Neural cell (in vitro differentiated cells): ENCODE results near the gene SNRPA1. TPM values are rescaled to one million over a fixed set of nuclear protein-coding genes. Genes with fewer than 3 reads are reported as not detected.

Source experiments
- H2AFZ ChIP-seq: fragments of 200-600, 300-800 bp; sonication (generic), shearing (Covaris generic); 2 replicates; pipeline ENCODE4 v1.6.0; 2014; ENCODE audit warnings: low read depth, mild to moderate bottlenecking, antibody characterized with exemption, low read length, moderate library complexity
- H3F3A ChIP-seq: fragments of 200-600 bp; shearing (Covaris generic); 2 replicates; pipeline ENCODE4 v1.6.1; 2016; ENCODE audit warnings: mild to moderate bottlenecking, moderate library complexity, mixed read lengths, antibody characterized with exemption, low read length; ENCODE audit not compliant: insufficient read depth, poor library complexity, severe bottlenecking
- H3K27ac ChIP-seq: fragments of 200-600, 300-800 bp; sonication (generic), shearing (Covaris generic); 2 replicates; pipeline ENCODE4 v1.5.1; 2014; ENCODE audit warnings: mild to moderate bottlenecking, low read length, moderate library complexity
- H3K27me3 ChIP-seq: fragments of 300-800, 200-600 bp; sonication (generic), shearing (Covaris generic); 2 replicates; pipeline ENCODE4 v1.6.0; 2014; ENCODE audit warnings: mild to moderate bottlenecking, low read depth, low read length, moderate library complexity; ENCODE audit not compliant: insufficient read depth
- H3K36me3 ChIP-seq: fragments of 300-800, 200-600 bp; sonication (generic), shearing (Covaris generic); 2 replicates; pipeline ENCODE4 v1.5.1; 2014; ENCODE audit warnings: mild to moderate bottlenecking, antibody characterized with exemption, low read length, moderate library complexity; ENCODE audit not compliant: insufficient read depth
- H3K4me2 ChIP-seq: fragments of 300-800, 200-600 bp; sonication (generic), shearing (Covaris generic); 2 replicates; pipeline ENCODE4 v1.6.0; 2014; ENCODE audit warnings: mild to moderate bottlenecking, low read length
- H3K4me3 ChIP-seq: fragments of 300-800, 200-600 bp; sonication (generic), shearing (Covaris generic); 2 replicates; pipeline ENCODE4 v1.5.1; 2014; ENCODE audit warnings: mild to moderate bottlenecking, low read length, moderate library complexity
- H3K79me2 ChIP-seq: fragments of 200-600 bp; shearing (Covaris generic); replicated peaks from 2 replicates; pipeline ENCODE4 v1.6.0; 2014; ENCODE audit warnings: mild to moderate bottlenecking, low read length, moderate library complexity; ENCODE audit not compliant: insufficient read depth
- H3K9ac ChIP-seq: fragments of 300-800, 200-600 bp; sonication (generic), shearing (Covaris generic); 2 replicates; pipeline ENCODE4 v1.6.1; 2016; ENCODE audit warnings: mild to moderate bottlenecking, low read length, mixed read lengths
- H3K9me2 ChIP-seq: fragments of 200-600 bp; shearing (Covaris generic); 2 replicates; pipeline ENCODE4 v1.6.1; 2016; ENCODE audit warnings: mild to moderate bottlenecking, low read length, mixed read lengths; ENCODE audit not compliant: insufficient read depth
- H3K9me3 ChIP-seq: fragments of 200-600, 300-800 bp; sonication (generic), shearing (Covaris generic); 2 replicates; pipeline ENCODE4 v1.6.1; 2016; ENCODE audit warnings: mild to moderate bottlenecking, mixed run types, low read length, moderate library complexity, mixed read lengths
- H4K20me1 ChIP-seq: fragments of 200-600 bp; shearing (Covaris generic); 2 replicates; pipeline ENCODE4 v1.6.1; 2016; ENCODE audit warnings: mild to moderate bottlenecking, mixed run types; ENCODE audit not compliant: insufficient read depth
- EP300 ChIP-seq: fragments of 450-650 bp; conservative IDR thresholded peaks from 2 replicates; pipeline ENCODE4 v1.6.1; 2014; ENCODE audit warnings: antibody characterized with exemption, mild to moderate bottlenecking, moderate library complexity; ENCODE audit not compliant: poor library complexity, severe bottlenecking
- EZH2 ChIP-seq: fragments of 200-600, 300-800 bp; shearing (Covaris generic), sonication (generic); IDR thresholded peaks from 2 replicates; pipeline ENCODE4 v1.6.1; 2014; ENCODE audit warnings: antibody characterized with exemption, low read length, borderline replicate concordance, mild to moderate bottlenecking; ENCODE audit not compliant: insufficient read depth, poor library complexity, severe bottlenecking
- MXI1 ChIP-seq: fragments of 450-650 bp; conservative IDR thresholded peaks from 2 replicates; pipeline ENCODE4 v1.6.1; 2014; ENCODE audit warnings: antibody characterized with exemption, mild to moderate bottlenecking; ENCODE audit not compliant: poor library complexity, severe bottlenecking
- POLR2AphosphoS5 ChIP-seq: IDR thresholded peaks from 2 replicates; pipeline ENCODE4 v1.6.1; 2012
- RAD21 ChIP-seq: fragments of 450-650 bp; conservative IDR thresholded peaks from 2 replicates; pipeline ENCODE4 v1.6.1; 2014; ENCODE audit warnings: antibody characterized with exemption, mild to moderate bottlenecking, moderate library complexity
- SMC3 ChIP-seq: fragments of 450-650 bp; conservative IDR thresholded peaks from 2 replicates; pipeline ENCODE4 v1.6.1; 2014; ENCODE audit warnings: antibody characterized with exemption, mild to moderate bottlenecking, moderate library complexity; ENCODE audit not compliant: poor library complexity
- TAF1 ChIP-seq: IDR thresholded peaks from 2 replicates; pipeline ENCODE4 v1.6.1; 2012; ENCODE audit warnings: low read depth
- polyA plus RNA-seq: library from polyadenylated mRNA; depleted of rRNA; stranded (reverse); fragments of >200 nt; gene quantifications from 2 replicates; pipeline ENCODE4 v1.2.3, GENCODE V29; 2014
- TF ChIP-seq, protein P1 (sequence below): fragments of 450-650 bp; IDR thresholded peaks from 2 replicates; pipeline ENCODE4 v1.5.1; 2014; ENCODE audit warnings: antibody characterized with exemption, mild to moderate bottlenecking, moderate library complexity; ENCODE audit not compliant: poor library complexity, severe bottlenecking
- TF ChIP-seq, protein P2 (sequence below): IDR thresholded peaks from 2 replicates; pipeline ENCODE4 v1.6.1; 2012; ENCODE audit warnings: borderline replicate concordance

SNRPA1 gene
- polyA plus RNA-seq, 1 donor from 2014 or later: 53.6 TPM

DNA sequence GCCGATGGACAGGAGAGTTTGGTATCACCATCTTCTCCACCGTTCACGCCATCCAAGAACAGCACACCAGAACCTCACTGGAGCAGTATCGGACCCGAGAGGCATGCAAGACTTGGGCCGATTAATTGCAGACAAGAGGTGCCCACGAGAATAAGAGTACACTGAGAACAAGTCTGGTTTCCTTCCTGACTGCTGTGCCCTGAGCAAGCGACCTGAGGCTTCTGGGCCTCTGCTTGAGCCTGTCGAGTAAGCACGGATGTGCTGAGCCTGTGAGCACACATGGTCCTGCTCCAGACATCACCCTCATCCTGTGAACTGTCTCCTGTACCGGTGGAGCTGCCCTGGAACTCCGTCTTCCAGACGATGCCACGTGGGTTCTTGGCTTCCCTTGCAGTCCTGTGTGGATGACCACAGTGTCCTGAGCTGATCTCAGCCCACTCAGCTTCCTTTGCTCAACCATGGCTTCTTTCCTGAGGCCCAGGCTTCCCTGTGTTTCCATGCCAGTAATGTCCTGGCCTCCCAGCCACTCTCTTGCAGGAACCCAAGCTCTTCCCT is 34.3 kb upstream of the SNRPA1 start:
- Histone ChIP-seq H4K20me1 (no peaks in the 10 kb centered on the region), H3K79me2 (no peaks in the 10 kb centered on the region), H2AFZ (no peak overlapping the region), H3K27ac (no peak overlapping the region), H3K27me3 (no peaks in the 10 kb centered on the region), H3K4me3 (no peak overlapping the region), H3K36me3 (no peaks in the 10 kb centered on the region), H3K4me2 (no peak overlapping the region), H3K9me2 (no peaks in the 10 kb centered on the region), H3K9me3 (no peaks in the 10 kb centered on the region), H3K9ac (no peak overlapping the region), H3F3A (no peaks in the 10 kb centered on the region)
- TF ChIP-seq EZH2: no peak
- TF ChIP-seq, protein P1, sequence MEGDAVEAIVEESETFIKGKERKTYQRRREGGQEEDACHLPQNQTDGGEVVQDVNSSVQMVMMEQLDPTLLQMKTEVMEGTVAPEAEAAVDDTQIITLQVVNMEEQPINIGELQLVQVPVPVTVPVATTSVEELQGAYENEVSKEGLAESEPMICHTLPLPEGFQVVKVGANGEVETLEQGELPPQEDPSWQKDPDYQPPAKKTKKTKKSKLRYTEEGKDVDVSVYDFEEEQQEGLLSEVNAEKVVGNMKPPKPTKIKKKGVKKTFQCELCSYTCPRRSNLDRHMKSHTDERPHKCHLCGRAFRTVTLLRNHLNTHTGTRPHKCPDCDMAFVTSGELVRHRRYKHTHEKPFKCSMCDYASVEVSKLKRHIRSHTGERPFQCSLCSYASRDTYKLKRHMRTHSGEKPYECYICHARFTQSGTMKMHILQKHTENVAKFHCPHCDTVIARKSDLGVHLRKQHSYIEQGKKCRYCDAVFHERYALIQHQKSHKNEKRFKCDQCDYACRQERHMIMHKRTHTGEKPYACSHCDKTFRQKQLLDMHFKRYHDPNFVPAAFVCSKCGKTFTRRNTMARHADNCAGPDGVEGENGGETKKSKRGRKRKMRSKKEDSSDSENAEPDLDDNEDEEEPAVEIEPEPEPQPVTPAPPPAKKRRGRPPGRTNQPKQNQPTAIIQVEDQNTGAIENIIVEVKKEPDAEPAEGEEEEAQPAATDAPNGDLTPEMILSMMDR: no peak
- no peak for TF ChIP-seq SMC3
- TF ChIP-seq EP300: no peak

DNA sequence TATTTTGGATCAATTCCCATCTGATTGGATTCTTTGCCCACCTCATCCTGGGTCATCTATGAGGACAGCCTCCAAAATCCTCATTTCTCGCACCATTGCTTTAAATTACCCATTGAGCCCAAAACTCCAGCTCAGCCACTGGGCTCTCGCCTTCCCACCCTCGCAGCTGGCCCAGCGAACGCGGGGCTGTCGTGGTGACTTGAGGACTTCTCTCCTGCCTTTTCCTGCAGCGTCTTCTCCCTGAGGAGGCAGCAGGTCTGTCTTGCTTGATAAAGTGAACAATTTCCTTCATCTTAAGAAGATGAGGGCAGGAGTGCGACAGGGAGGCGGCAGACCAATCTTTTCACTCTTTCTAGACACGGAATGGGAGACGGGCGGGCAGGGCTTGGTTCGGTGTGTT is 33.0 kb upstream of the SNRPA1 start:
- H3K79me2 ChIP-seq: no peaks in the 10 kb centered on the region
- no peaks in the 10 kb centered on the region for H4K20me1 ChIP-seq
- no peaks in the 10 kb centered on the region for H3K36me3 ChIP-seq
- no peak overlapping the region for H3K27ac ChIP-seq
- no peaks in the 10 kb centered on the region for H3F3A ChIP-seq
- H2AFZ ChIP-seq: no peak overlapping the region
- H3K9me3 ChIP-seq: no peaks in the 10 kb centered on the region
- no peaks in the 10 kb centered on the region for H3K27me3 ChIP-seq
- no peak for TF ChIP-seq EZH2
- no peak for TF ChIP-seq EP300
- TF ChIP-seq RAD21: no peak
- TF ChIP-seq MXI1: no peak
- no peak for TF ChIP-seq TAF1
- TF ChIP-seq POLR2AphosphoS5: no peak
- no peak overlapping the region for H3K4me3 ChIP-seq
- H3K9ac ChIP-seq: no peak overlapping the region
- no peak overlapping the region for H3K4me2 ChIP-seq
- no peaks in the 10 kb centered on the region for H3K9me2 ChIP-seq

DNA sequence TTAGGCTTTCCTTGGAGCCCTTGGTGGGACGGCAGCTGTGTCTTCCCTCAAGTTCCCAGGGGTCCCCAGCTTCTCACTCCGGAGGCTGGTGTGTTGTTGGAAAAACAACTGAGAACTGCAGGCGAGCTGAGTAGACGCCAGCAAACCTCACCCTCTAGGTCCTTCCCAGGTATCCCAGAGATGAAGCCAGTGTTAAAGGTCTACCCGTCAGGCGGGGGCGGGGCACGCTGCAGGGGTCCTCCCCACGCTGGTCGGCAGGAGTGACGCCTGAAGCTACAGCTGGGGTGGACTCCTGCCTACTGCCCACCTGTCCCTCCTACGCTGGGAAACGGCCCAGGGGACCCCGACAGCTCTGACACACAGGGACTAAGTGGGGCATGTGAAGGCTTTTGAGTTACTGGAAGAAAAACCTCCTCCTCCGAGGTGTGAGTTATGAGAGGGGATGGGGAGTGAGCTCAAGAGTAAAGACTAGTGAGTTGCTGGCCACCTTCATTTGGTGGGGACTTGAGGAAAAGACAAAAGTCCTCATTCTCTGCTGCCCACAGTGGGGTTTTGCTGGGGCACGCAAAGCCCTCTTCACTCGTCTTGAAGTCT is 32.2 kb upstream of the SNRPA1 start:
- no peaks in the 10 kb centered on the region for H3K9me3 ChIP-seq
- H3K36me3 ChIP-seq: no peaks in the 10 kb centered on the region
- no peaks in the 10 kb centered on the region for H3K9me2 ChIP-seq
- no peaks in the 10 kb centered on the region for H3F3A ChIP-seq
- no peaks in the 10 kb centered on the region for H4K20me1 ChIP-seq
- TF ChIP-seq RAD21: no peak
- TF ChIP-seq, protein P2, sequence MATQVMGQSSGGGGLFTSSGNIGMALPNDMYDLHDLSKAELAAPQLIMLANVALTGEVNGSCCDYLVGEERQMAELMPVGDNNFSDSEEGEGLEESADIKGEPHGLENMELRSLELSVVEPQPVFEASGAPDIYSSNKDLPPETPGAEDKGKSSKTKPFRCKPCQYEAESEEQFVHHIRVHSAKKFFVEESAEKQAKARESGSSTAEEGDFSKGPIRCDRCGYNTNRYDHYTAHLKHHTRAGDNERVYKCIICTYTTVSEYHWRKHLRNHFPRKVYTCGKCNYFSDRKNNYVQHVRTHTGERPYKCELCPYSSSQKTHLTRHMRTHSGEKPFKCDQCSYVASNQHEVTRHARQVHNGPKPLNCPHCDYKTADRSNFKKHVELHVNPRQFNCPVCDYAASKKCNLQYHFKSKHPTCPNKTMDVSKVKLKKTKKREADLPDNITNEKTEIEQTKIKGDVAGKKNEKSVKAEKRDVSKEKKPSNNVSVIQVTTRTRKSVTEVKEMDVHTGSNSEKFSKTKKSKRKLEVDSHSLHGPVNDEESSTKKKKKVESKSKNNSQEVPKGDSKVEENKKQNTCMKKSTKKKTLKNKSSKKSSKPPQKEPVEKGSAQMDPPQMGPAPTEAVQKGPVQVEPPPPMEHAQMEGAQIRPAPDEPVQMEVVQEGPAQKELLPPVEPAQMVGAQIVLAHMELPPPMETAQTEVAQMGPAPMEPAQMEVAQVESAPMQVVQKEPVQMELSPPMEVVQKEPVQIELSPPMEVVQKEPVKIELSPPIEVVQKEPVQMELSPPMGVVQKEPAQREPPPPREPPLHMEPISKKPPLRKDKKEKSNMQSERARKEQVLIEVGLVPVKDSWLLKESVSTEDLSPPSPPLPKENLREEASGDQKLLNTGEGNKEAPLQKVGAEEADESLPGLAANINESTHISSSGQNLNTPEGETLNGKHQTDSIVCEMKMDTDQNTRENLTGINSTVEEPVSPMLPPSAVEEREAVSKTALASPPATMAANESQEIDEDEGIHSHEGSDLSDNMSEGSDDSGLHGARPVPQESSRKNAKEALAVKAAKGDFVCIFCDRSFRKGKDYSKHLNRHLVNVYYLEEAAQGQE: no peak
- H3K27ac ChIP-seq: no peak overlapping the region
- no peaks in the 10 kb centered on the region for H3K79me2 ChIP-seq
- H2AFZ ChIP-seq: no peak overlapping the region
- H3K9ac ChIP-seq: no peak overlapping the region
- no peak overlapping the region for H3K4me2 ChIP-seq
- no peaks in the 10 kb centered on the region for H3K27me3 ChIP-seq
- no peak overlapping the region for H3K4me3 ChIP-seq
